Urothelium cell line (cell line): ENCODE results near the gene GRK2.

Experiments
- DNase-seq: peaks from one replicate; pipeline ENCODE4 v3.0.0; 2011; ENCODE audit warnings: low spot score, mixed read lengths
- FAIRE-seq: peaks from 2 replicates; lab custom pipeline; 2011; peaks lifted over from hg19 to GRCh38; lab: Jason Lieb, UNC

The GRK2 gene

DNA sequence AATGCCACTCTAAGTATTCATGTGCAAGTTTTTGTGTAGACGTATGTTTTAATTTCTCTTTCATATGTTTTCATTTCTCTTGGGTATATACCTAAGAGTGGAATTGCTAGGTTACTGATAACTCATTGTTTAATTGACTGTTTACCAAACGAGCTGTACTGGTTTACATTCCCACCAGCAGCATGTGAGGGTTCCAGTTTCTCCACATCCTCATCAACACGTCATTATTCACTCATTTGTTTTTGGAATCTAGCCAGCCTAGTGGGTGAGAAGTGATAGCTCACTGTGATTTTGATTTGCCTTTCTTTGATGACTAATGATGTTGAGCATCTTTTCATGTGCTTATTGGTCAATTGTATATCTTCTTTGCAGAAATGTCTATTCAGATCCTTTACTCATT is 26.8 kb downstream of the GRK2 start:
- no peak for FAIRE-seq
- no peak for DNase-seq

DNA sequence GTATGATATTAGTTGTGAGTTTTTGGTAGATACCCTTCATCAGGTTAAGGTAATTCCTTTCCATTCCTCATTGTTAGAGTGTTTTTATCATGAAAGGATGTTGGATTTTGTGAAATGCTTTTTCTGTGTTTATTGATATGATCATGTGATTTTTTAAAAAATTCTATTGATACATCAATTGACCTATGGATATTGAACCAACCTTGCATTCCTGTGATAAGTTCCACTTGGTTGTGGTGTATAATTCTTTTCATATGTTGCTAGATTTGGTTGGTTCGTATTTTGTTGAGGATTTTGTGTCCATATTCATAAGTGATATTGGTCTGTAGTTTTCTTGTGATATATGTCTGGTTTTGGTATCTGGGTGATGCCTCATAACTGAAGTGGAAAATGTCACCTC is 29.6 kb downstream of the GRK2 start:
- FAIRE-seq (no peak), DNase-seq (no peak)

DNA sequence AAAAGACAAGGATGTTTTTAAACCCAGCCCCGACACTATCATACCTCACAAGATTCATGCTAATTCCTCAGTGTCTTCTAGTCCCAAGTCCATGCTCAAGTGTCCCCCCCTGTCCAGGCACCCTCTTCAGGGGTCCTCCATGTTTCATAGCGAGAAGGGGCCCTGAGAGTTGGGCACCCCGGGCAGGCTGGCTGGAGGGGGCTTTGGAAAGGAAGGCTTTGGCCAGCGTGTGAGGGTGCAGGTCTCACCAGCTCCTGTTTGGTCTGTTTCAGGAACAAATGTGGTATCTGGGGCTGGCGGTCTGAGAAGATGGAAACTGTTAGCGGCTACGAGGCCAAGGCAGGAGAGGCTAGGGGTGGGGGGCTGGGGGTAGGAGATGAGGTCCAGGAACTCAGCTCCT is 32.5 kb downstream of the GRK2 start:
- DNase-seq (no peak), FAIRE-seq (no peak)

DNA sequence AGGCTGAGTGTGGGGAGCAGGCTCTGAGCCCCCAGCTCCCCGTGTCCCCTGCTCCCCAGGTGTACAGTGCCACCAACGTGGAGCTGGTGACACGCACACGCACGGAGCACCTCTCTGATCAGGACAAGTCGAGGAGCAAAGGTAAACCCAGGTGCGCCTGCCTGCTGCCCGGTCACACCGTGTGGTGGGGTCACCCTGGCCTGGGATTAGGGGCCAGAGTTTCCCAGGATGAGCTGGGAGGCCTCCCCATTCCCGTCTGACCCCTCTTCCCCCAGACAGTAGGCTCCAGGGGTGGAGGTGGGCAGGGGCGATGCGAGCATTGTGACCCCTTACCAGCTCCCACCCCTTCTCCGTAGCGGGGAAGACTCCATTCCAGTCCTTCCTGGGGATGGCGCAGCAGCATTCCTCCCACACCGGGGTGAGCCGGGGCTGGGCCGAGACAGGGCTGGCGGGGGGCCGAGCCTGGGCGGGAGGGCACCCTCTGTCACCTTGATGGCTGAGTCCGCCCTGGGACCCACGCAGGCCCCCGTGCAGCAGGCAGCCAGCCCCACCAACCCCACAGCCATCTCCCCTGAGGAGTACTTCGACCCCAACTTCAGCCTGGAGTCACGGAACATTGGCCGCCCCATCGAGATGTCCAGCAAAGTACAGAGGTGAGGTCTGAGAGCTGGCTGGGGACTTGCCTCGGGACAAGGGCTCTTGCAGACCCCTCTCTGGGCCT is 33.4 kb downstream of the GRK2 start:
- DNase-seq (no peak), FAIRE-seq (no peak)

DNA sequence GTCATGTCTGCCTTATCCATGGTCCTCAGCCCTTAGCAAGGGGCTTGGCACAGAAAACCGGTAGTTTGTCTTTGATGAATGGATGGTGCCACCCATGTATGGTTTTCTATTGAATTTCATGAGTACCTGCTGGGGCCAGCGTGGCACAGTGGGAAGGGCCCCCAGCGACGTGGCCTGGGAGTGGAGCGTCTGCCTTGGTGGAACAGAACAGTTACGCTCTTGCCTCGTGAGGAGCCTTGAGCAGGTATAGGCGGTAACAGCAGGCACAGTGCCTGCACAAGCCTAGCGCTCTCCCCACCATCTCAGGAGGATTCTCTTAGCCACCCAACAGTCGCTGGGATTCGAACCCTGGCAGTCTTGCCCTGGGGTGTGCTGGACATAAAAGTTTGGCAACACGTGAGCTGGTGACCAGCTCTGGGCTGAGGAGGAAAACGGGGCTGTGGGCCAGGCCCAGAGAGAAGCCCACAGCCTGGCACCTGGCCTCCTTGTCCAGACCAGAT is 34.0 kb downstream of the GRK2 start:
- DNase-seq (no peak), FAIRE-seq (no peak)

DNA sequence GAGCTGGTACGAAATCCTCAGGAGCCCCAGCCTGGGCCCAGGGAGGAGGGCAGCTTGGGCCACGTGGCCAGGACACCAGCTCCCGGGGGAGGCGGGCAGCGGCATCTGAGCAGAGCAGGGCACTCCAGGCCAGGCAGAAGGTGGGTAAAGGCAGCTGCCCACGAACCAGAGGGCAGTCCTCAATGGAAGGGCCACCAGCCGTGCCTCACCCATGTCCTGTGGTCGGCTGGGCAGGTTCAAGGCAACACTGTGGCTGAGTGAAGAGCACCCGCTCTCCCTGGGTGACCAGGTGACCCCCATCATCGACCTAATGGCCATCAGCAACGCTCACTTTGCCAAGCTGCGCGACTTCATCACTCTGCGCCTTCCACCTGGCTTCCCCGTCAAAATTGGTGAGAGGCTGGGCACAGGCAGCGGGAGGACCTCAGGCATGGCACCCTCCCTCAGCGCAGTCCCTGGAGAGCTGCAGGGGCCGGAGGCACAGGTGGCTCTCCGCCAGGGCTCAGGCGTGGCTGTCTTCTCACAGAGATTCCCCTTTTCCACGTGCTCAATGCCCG is 34.6 kb downstream of the GRK2 start:
- no peak for FAIRE-seq
- DNase-seq = no peak

DNA sequence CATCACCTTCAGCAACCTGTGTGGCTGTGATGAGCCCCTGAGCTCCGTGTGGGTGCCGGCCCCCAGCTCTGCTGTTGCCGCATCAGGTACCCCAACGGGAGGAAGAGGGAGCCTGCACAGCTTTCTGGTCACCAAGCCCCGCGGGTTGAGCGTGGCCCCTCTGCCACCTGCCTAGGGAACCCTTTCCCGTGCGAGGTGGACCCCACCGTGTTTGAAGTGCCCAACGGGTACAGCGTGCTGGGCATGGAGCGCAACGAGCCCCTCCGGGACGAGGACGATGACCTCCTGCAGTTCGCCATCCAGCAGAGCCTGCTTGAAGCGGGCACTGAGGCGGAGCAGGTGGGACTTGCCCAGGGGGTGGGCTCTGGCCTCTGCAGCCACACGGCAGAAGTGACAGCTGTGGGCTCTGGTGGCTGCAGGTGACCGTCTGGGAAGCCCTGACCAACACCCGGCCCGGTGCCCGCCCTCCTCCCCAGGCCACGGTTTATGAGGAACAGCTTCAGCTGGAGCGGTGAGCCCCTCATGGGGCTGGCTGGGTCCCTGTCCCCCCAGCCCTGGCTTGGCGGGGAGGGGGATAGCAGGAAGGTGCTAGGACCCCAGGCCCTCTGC is 35.1 kb downstream of the GRK2 start:
- no peak for DNase-seq
- FAIRE-seq = no peak

DNA sequence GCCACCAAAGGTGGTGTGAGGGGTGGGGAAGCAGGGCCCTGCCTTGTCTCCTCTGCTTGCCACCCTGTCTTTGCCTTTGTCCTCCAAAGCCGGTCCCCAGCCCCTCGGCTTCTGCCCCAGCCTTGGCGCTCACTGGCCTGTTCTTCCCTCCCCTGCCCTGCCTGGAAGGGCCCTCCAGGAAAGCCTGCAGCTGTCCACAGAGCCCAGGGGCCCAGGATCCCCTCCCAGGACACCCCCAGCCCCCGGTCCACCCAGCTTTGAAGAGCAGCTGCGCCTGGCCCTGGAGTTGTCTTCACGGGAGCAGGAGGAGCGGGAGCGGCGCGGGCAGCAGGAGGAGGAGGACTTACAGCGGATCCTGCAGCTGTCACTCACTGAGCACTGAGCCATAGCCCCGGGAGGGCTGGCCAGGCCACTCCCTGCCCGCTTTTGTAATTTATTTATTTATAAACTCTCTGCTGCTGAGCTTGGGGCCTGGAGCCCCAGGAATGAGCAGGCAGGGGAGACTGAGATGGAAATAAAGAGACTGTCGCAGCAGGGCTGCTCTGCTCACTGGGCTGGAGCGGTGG is 35.8 kb downstream of the GRK2 start:
- no peak for FAIRE-seq
- DNase-seq = no peak

DNA sequence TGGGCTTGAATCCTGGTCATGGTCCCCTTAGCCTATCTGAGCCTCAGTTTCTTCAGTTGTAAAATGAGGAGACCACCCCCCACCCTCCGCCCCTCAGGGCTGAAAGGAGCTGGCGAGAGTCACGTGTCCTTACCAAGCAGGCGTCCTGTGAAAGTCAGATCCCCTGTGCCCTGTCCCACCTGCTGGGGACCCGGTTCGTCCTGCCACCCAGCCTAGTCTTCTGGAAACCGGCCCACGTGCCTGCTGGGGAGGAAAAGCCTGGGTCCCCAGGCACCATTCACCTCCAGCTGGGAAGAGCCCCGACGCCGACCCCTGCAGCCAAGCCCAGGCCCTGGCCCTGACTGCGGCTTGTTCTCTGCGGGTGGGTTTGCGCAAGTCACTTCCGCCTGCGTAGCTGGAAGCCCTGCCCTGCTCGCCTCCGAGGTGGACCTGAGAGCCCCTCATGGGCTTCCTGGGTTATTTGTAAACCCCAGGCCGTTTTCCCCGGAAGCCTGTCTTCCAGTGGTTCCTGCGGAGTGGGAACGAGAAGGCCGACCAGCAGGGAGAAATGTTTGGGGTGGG is 36.4 kb downstream of the GRK2 start:
- DNase-seq (no peak), FAIRE-seq (no peak)

DNA sequence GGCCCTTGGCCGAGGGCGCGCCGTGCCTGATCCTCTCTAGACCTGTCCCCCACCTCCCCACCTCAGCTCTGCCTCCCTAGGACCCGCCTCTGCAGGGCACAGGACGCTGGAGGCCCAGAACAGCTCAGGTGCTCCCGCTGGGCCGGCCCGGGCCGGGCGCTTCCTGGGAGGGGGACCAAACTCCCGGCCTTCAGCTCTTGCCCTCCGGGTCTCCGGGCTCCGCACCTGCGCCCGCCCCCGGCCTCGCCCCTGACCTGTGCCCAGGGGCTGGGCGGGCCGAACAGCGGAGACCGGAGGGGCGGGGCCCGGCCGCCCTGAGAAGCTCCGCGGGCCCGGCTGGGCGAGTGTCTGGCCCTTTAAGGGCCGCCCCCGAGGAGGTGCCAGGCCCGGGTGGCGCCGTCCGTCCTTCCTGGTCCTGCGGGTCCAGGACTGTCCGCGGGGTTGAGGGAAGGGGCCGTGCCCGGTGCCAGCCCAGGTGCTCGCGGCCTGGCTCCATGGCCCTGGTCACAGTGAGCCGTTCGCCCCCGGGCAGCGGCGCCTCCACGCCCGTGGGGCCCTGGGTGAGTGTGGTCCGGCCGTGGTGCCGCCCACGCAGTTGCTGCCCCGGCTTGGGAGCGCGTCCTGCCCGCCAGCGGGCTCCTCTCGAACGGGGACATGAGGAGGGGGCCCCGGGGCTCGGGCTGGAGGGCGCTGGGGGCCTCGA is 37.0 kb downstream of the GRK2 start, which contains the start of gene SSH3:
SSH3 (plus strand) TSS at position 399 of the 703 bp plus-strand sequence; CDS start at position 495, 96 bp downstream.
- peak; percentile 89 for DNase-seq
- FAIRE-seq = no peak

DNA sequence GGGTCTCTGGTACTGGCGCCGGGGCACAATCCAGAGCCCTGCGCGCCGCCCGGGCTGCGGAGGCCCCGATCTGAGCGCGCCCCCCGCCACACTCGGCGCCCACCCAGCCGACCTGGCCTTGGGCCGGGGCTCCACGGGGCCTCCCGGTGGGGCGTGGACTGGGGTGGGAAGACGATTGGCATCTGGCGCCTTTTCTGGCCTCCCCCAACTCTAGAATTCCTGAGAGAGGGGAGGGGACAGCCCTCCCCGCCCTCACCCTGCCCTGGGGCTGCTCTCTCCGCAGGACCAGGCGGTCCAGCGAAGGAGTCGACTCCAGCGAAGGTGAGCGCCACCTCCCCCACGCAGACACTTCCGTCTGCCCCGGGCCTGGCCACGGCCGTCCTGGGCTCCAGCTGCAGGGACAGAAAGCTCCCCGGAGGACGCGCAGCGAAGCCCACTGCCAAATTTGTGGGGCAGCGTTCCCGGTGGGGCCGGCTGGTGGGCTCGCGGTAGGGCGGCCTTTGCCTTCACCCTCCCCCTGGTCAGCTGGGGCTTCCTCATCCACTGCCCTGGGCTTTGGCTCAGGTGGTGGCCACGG is 37.6 kb downstream of the GRK2 start:
- DNase-seq = peak; percentile 57
- FAIRE-seq = peak; percentile 48

DNA sequence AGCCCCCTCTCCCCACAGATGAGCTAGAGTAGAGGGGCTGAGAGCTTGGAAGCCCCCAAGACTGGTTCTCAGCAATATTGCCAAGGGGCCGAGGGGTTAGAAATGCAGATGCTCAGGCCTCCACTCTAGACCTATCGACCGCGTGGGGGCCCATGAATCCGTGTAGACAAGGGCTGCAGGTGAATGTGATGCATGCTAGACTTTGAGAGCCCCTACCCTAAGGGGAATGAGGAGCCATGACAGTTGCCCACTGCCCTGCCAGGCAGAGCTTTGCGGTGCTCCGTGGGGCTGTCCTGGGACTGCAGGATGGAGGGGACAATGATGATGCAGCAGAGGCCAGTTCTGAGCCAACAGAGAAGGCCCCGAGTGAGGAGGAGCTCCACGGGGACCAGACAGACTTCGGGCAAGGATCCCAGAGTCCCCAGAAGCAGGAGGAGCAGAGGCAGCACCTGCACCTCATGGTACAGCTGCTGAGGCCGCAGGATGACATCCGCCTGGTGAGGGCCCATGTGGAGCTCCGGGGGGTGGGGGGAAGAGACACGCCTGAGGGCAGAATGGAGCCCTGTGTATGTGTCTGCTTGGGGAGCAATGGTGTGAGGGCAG is 38.3 kb downstream of the GRK2 start:
- no peak for DNase-seq
- no peak for FAIRE-seq

DNA sequence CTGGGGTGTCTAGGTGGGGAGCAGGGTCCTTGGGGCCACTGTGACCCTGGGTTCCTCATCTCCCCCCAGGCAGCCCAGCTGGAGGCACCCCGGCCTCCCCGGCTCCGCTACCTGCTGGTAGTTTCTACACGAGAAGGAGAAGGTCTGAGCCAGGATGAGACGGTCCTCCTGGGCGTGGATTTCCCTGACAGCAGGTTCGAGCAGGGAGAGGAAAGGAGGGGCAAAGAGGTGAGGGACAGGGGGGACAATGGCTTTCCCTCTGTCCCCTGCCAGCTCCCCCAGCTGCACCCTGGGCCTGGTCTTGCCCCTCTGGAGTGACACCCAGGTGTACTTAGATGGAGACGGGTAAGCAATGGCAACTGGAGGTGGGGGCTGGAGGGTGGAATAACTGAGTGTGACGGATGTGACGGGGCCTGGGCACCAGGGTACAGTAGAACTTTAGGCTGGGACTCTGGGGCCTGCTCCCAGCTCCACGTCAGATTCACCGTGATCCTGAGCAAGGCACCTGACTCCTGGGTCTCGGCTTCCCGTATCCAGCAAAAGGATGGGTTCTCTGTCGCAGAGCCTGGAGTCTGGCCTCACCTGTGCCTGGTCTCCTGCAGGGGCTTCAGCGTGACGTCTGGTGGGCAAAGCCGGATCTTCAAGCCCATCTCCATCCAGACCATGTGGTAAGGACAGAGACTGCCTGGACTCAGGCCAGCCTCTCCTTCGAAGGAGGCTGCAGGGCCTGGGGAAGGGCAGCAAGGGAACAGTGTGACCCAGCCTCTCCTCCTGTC is 40.7 kb downstream of the GRK2 start:
- FAIRE-seq (no peak), DNase-seq (no peak)

DNA sequence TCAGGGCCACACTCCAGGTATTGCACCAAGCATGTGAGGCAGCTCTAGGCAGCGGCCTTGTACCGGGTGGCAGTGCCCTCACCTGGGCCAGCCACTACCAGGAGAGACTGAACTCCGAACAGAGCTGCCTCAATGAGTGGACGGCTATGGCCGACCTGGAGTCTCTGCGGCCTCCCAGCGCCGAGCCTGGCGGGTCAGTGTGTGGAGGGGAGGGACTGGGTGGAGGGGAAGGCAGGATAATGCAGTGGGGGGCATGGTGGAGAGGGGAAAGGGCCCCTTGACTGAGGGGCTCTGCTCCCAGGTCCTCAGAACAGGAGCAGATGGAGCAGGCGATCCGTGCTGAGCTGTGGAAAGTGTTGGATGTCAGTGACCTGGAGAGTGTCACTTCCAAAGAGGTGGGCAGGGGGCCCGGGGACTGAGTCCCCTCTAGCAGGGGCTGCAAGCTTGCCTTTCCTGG is 41.3 kb downstream of the GRK2 start:
- FAIRE-seq (no peak), DNase-seq (no peak)

DNA sequence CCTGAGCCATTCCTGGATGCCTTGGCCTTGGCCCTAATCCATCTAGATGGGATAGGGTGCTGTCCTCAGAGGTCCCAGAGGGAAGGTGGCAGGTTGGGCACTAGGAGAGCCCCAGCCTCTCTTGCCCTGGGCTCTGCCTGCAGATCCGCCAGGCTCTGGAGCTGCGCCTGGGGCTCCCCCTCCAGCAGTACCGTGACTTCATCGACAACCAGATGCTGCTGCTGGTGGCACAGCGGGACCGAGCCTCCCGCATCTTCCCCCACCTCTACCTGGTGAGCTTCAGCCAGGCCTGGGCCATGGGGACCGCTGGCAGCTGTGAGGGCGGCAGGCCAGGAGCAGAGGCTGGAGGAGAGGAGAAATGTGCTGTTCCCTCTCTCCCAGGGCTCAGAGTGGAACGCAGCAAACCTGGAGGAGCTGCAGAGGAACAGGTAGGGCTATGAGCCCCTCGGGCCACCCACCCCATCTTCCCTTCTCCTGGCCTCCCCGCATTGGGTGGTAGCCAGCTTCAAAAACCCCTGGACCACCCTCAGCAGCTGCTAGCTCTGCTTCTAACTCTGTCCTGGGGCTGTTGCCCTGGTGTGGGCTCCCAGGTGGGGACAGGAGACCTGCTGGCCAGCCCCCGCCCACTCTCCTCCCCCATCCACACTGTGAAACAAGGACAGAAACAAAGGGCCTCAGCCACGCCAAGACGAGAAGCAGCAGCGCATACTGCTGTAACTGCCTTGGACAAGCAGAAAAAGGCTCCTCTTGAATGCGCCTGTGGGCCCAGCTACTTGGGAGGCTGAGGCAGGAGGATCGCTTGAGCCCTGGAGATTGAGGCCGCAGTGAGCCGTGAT is 42.0 kb downstream of the GRK2 start:
- DNase-seq (no peak), FAIRE-seq (no peak)

DNA sequence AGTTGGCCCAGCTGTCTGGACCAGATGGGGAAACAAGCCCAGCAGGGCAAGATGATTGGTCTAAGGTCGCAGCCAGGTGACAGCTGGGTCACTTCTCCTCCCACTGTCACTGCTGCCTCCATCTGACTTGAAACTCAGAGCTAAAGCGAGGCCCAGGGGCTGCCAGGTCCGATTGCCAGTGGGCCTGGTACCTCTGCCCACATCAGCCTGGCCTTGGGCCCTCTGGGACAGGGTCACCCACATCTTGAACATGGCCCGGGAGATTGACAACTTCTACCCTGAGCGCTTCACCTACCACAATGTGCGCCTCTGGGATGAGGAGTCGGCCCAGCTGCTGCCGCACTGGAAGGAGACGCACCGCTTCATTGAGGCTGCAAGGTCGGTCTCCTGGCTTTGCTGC is 42.9 kb downstream of the GRK2 start:
- no peak for FAIRE-seq
- no peak for DNase-seq

DNA sequence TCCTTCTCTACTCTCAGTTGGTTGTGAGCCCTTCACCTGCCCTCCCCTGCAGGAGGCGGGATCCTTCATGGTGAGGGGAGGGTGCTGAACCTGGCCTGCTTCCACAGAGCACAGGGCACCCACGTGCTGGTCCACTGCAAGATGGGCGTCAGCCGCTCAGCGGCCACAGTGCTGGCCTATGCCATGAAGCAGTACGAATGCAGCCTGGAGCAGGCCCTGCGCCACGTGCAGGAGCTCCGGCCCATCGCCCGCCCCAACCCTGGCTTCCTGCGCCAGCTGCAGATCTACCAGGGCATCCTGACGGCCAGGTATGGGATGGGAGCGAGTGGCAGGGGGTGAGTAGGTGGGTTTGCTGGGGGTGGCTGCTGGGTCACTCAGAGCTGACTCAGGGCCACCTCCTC is 43.4 kb downstream of the GRK2 start:
- DNase-seq = no peak
- FAIRE-seq = no peak

DNA sequence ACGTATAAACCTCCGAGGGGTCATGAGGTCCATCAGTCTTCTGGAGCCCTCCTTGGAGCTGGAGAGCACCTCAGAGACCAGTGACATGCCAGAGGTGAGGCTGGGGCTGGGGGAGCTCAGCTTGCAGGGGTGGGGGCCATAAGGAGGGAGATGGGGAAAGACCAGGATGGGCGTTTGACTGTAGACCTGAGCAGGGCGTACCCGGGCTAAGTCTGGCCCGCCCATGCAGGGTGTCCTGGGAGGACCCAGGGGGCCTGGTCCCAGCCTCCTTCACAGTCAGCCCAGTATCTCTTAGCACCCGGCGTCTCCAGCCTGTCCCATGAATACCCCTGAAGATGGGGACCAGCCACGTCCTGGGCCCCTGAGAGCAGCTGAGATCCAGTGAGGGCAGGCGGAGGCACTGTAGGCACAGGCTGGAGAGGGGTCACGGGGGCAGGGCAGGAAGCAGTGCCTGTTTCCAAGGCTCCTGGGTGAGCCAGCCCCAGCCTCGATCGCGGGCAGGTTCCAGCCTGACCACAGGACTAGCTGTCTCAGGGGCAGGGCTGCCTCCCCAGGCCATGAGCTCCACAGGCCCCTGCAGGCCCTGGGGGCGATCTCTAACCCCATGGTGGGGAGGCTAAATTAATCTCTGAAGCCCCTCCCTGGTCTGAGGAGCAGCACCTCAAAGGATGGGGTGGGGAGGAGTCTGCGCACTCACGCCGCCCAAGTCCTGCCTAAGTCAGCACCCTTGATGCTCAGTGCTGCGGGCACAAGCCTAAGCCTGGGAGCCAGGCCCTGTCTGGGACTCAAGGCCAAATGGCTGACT is 44.2 kb downstream of the GRK2 start:
- DNase-seq (no peak), FAIRE-seq (no peak)
